Measurements from ENCODE around the gene ZFX.
A peak's percentile ranks its signal among the peaks of the same experiment; 100 is the strongest.

ZFX gene

GRCh38 chrX:24203072-24203808 lies 53.7 kb downstream of the ZFX start:
- no peak for DNase-seq

GRCh38 chrX:24204331-24204730 lies 54.8 kb downstream of the ZFX start:
- DNase-seq: no peak

GRCh38 chrX:24204958-24205357 lies 55.4 kb downstream of the ZFX start:
- no peak for DNase-seq

- no peak for DNase-seq
These were observed 58.3 kb downstream of the ZFX start for GRCh38 chrX:24207826-24208225.

- no peak for DNase-seq
These were observed 59.1 kb downstream of the ZFX start for GRCh38 chrX:24208496-24209240.

GRCh38 chrX:24210190-24210589 lies 60.7 kb downstream of the ZFX start:
- DNase-seq: no peak

GRCh38 chrX:24214568-24214967 lies 65.0 kb downstream of the ZFX start:
- no peak for DNase-seq

GRCh38 chrX:24215272-24215671 lies 65.7 kb downstream of the ZFX start:
- DNase-seq: no peak

GRCh38 chrX:24216037-24216436 lies 66.5 kb downstream of the ZFX start:
- DNase-seq: no peak

- no peak for DNase-seq
These were observed 67.3 kb downstream of the ZFX start for GRCh38 chrX:24216827-24217226.

GRCh38 chrX:24219320-24219719 lies 69.8 kb downstream of the ZFX start:
- DNase-seq: no peak

GRCh38 chrX:24221872-24222271 lies 72.3 kb downstream of the ZFX start:
- no peak for DNase-seq

GRCh38 chrX:24225265-24225664 lies 75.7 kb downstream of the ZFX start:
- DNase-seq: no peak

- no peak for DNase-seq
These were observed 76.6 kb downstream of the ZFX start for GRCh38 chrX:24226176-24226575.

- no peak for DNase-seq
These were observed 79.1 kb downstream of the ZFX start for GRCh38 chrX:24228596-24228995.

GRCh38 chrX:24229400-24229879 lies 79.9 kb downstream of the ZFX start:
- DNase-seq: no peak

GRCh38 chrX:24229976-24230375 lies 80.4 kb downstream of the ZFX start:
- DNase-seq: peak; percentile 25

GRCh38 chrX:24231131-24231540 lies 81.6 kb downstream of the ZFX start:
- DNase-seq: peak; percentile 66

GRCh38 chrX:24231641-24232179 lies 82.2 kb downstream of the ZFX start:
- DNase-seq: no peak

- DNase-seq: no peak
These were observed 83.3 kb downstream of the ZFX start for GRCh38 chrX:24232796-24233195.

GRCh38 chrX:24235084-24235710 lies 85.7 kb downstream of the ZFX start:
- no peak for DNase-seq

GRCh38 chrX:24241822-24242648 lies 92.5 kb downstream of the ZFX start:
- peak; percentile 27 for DNase-seq
